ENCODE data around the gene TEX2. TPM values are rescaled to one million over a fixed set of nuclear protein-coding genes. Genes with fewer than 3 reads are reported as not detected.

TEX2 gene
- total RNA-seq, 1 donor from 2014 or later = 41.3 TPM

GRCh38 chr17:64216338-64217248 lies 46.5 kb downstream of the TEX2 start:
- Histone ChIP-seq H3K27ac (peak overlapping the region; percentile 9), H3K36me3 (peaks cover 24% of the 10 kb centered on the region), H3K9me3 (no peaks in the 10 kb centered on the region), H3K4me1 (peaks cover 41% of the 10 kb centered on the region), H3K27me3 (ENCODE audit: low read depth) (no peaks in the 10 kb centered on the region), H3K4me3 (no peak overlapping the region)
- ATAC-seq (peak; percentile 30 to 45), DNase-seq (no peak)
- intact Hi-C loops (cut with DNase I) = no loop called here
- no peak for TF ChIP-seq CTCF (IDR thresholded peaks at IDR 0.05)

DNA sequence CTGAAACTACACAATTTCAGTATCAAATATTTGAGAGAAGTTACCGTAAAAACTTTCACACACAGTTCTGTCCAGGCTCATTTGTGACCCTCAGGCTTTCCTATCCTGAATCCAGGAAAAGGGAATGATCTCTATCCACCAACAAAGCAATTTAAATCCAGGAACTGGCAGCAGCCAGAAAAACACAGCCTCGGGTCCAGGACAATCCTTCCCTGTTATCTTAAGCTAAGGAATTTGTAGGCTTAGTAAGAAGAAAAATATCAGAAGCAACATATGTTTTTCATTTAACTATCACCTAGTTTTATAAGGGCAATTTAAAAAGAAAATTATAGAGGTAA lies 47.1 kb downstream of the TEX2 start:
- Histone ChIP-seq H3K4me1 (peaks cover 41% of the 10 kb centered on the region), H3K9me3 (no peaks in the 10 kb centered on the region), H3K4me3 (no peak overlapping the region), H3K27ac (peak overlapping the region; percentile 9), H3K27me3 (ENCODE audit: low read depth) (no peaks in the 10 kb centered on the region), H3K36me3 (peaks cover 26% of the 10 kb centered on the region)
- DNase-seq (no peak), ATAC-seq (no peak)
- TF ChIP-seq CTCF (IDR thresholded peaks at IDR 0.05) = no peak
- intact Hi-C loops (cut with DNase I) = no loop called here

GRCh38 chr17:64214950-64215349 lies 48.1 kb downstream of the TEX2 start:
- Histone ChIP-seq H3K27ac (no peak overlapping the region), H3K27me3 (ENCODE audit: low read depth) (no peaks in the 10 kb centered on the region), H3K9me3 (no peaks in the 10 kb centered on the region), H3K4me3 (no peak overlapping the region), H3K4me1 (peaks cover 41% of the 10 kb centered on the region), H3K36me3 (peaks cover 26% of the 10 kb centered on the region)
- DNase-seq = no peak
- intact Hi-C loops (cut with DNase I) = no loop called here
- no peak for ATAC-seq
- TF ChIP-seq CTCF (IDR thresholded peaks at IDR 0.05) = no peak

DNA sequence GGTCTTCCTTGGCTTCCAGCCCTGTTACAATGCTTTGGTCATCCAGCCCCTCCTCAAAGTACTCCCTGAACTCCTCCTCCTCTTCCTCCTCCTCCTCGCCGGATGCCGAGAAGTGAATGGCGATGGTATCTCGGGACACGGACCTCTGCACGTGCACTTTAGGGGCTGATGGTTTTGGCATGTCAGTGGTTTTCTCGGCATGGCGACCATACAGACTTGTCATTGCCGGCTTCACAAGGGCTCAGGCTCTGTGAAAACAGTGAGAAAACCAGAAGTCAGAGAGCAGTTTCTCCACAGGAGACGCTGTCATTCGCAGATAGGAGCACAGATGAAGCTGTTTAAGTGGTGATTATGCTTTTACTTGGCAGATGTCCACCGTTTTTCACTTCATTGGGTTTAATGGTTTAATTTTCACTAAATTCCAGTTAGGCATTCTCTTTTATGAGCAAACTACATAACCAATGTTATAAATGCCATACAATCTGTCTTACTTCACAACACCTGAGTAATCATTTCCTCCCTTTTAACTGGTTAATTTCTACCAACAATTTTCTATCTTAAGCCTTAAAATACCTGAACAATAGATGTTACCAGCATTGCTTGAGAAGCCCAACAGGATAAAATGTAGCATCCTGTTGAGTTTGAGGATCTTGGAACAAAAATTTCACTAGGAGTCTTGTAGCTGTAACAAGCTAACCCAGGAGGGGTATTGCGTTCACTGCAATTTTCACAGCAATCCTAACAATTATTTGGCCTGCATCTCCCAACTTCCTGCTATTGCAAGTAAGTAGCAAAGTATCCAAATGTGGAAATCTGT lies 48.9 kb downstream of the TEX2 start:
- Histone ChIP-seq H3K4me1 (peaks cover 36% of the 10 kb centered on the region), H3K27ac (no peak overlapping the region), H3K4me3 (no peak overlapping the region), H3K9me3 (no peaks in the 10 kb centered on the region), H3K27me3 (ENCODE audit: low read depth) (no peaks in the 10 kb centered on the region), H3K36me3 (peaks cover 26% of the 10 kb centered on the region)
- DNase-seq (no peak), ATAC-seq (no peak)
- intact Hi-C loops (cut with DNase I) = no loop called here
- no peak for TF ChIP-seq CTCF (IDR thresholded peaks at IDR 0.05)

DNA sequence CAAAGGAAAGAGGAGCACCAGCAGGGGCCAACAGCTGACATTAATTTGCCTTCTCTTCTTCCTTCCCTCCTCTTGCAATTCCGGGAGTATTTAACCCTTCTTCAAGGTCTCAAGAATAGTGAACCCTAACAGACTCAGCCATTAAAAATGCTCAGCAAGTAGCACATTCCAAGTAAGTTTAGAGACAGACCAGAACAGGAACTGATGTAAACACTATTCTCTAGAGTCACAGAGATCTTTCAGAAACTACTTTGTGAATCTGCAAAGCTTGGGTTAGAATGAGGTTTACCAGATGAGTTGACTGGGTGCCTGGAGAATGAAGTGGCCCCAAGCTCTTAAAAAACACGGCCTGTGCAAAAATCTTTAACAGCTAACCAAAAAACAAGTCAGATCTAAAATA lies 50.9 kb downstream of the TEX2 start:
- Histone ChIP-seq H3K36me3 (peaks cover 32% of the 10 kb centered on the region), H3K9me3 (no peaks in the 10 kb centered on the region), H3K4me1 (peaks cover 19% of the 10 kb centered on the region), H3K4me3 (no peak overlapping the region), H3K27me3 (ENCODE audit: low read depth) (no peaks in the 10 kb centered on the region), H3K27ac (no peak overlapping the region)
- no peak for TF ChIP-seq CTCF (IDR thresholded peaks at IDR 0.05)
- DNase-seq (no peak), ATAC-seq (no peak)
- intact Hi-C loops (cut with DNase I) = no loop called here

All from lower lobe of right lung (tissue), 2 donors.